Measurements from ENCODE around the gene FAM222A. TPM values are rescaled to one million over a fixed set of nuclear protein-coding genes. Genes with fewer than 3 reads are reported as not detected.

The FAM222A gene
- polyA plus RNA-seq, 2 of the 4 experiments (the other 2 are of a cell fraction) = 0.98 to 3.2 TPM

- no peak overlapping the region for H3K27ac ChIP-seq
- FAIRE-seq = no peak
- no peak for TF ChIP-seq E2F6 (IDR thresholded peaks at IDR 0.05; ENCODE audit: borderline replicate concordance, low read depth)
- no peak for TF ChIP-seq CEBPB (IDR thresholded peaks at IDR 0.05)
- no peak for TF ChIP-seq RCOR1 (IDR thresholded peaks at IDR 0.05; ENCODE audit: low read depth, low read length)
- TF ChIP-seq CHD2 (IDR thresholded peaks at IDR 0.05; ENCODE audit: low read length, partially characterized antibody) = no peak
- TF ChIP-seq FOXS1 (CRISPR knock-in tag; IDR thresholded peaks at IDR 0.05) = no peak
- no peak for TF ChIP-seq HDAC2 (IDR thresholded peaks at IDR 0.05)
- no peak for TF ChIP-seq CHD4 (IDR thresholded peaks at IDR 0.05; ENCODE audit: borderline replicate concordance)
- TF ChIP-seq MAX (IDR thresholded peaks at IDR 0.05) = no peak
- TF ChIP-seq FOSB (CRISPR knock-in tag; IDR thresholded peaks at IDR 0.05) = no peak
- no peak for TF ChIP-seq ESRRA (IDR thresholded peaks at IDR 0.05; ENCODE audit: borderline replicate concordance, low read length)
- no peak for TF ChIP-seq REST (IDR thresholded peaks at IDR 0.05)
- TF ChIP-seq ELK1 (IDR thresholded peaks at IDR 0.05; ENCODE audit: low read depth, low read length) = no peak
- no peak for TF ChIP-seq BCL3 (IDR thresholded peaks at IDR 0.05)
- TF ChIP-seq ZSCAN20 (CRISPR knock-in tag; IDR thresholded peaks at IDR 0.05) = no peak
- TF ChIP-seq ATOH8 (CRISPR knock-in tag; IDR thresholded peaks at IDR 0.05; ENCODE audit: low read depth) = no peak
- no peak for TF ChIP-seq USF2 (IDR thresholded peaks at IDR 0.05)
- no peak for TF ChIP-seq TFCP2L1 (CRISPR knock-in tag; IDR thresholded peaks at IDR 0.05)
- TF ChIP-seq HES2 (IDR thresholded peaks at IDR 0.05) = no peak
- no peak for TF ChIP-seq KDM1A (IDR thresholded peaks at IDR 0.05; ENCODE audit: low read depth)
- TF ChIP-seq EHF (CRISPR knock-in tag; IDR thresholded peaks at IDR 0.05) = no peak
- CTCF ChIA-PET = interaction anchor here (0.7 to 2.5 kb wide), 9 partner anchors 9 to 230 kb away, joined by 3 to 9 read pairs (median 3); no protein-coding TSS in a partner anchor
- H3K4me3 ChIP-seq = no peak overlapping the region
- no peak for ATAC-seq
- WGBS (ENCODE audit: missing lambda C conversion rate) = 81% methylated on average over 6 of the region's 6 CpGs
- POLR2A ChIA-PET = no interaction called here
- no peaks in the 10 kb centered on the region for H3K9me3 ChIP-seq
- H3K4me1 ChIP-seq = peaks cover 8% of the 10 kb centered on the region; the same call in 1 of the 3 replicates
- no peak for DNase-seq (ENCODE audit: low read depth in 1 of 2, low spot score in 1 of 2)
- no peak overlapping the region for H3K4me2 ChIP-seq
Observed at GRCh38 chr12:109738878-109739665, 25.4 kb downstream of the FAM222A start.

Data from A549 (cell line).